SK-N-SH (cell line): Measurements from ENCODE around the gene HES2. TPM values are rescaled to one million over a fixed set of nuclear protein-coding genes. Genes with fewer than 3 reads are reported as not detected.

Source experiments
- CTCF ChIA-PET: fragments of 300-600, 350-600 bp; formaldehyde crosslinking; extraction: SDS; loops from one replicate; lab custom pipeline; 2021; lab: Yijun Ruan, JAX
- POLR2A ChIA-PET: fragments of 350-600 bp; sonication (Branson Sonifier 250); formaldehyde crosslinking; extraction: SDS; loops from one replicate; lab custom pipeline; 2020; ENCODE audit warnings: antibody characterized with exemption, inconsistent platforms; lab: Yijun Ruan, JAX
- DNase-seq: peaks from one replicate; pipeline ENCODE4 v3.0.0; 2012
- H2AFZ ChIP-seq: fragments of 200-600 bp; sonication (generic); 2 replicates; pipeline ENCODE4 v1.8.1; 2016; ENCODE audit warnings: antibody characterized with exemption, mild to moderate bottlenecking, low read depth
- H3F3A ChIP-seq: fragments of 200-600 bp; sonication (generic); replicated peaks from 2 replicates; pipeline ENCODE3; 2016; ENCODE audit warnings: antibody characterized with exemption, mild to moderate bottlenecking; ENCODE audit not compliant: insufficient read depth
- H3K27ac ChIP-seq, 2 experiments: fragments of 200-500 bp in 1 of 2; fragments of 200-600 bp in 1 of 2; sonication (Bioruptor generic) in 1 of 2; sonication (generic), shearing (Covaris generic) in 1 of 2; 2 replicates each; pipeline versions ENCODE4 v1.5.1 to v1.6.1; 2014 to 2016; ENCODE audit warnings: low read depth in 2 of 2, inconsistent platforms in 1 of 2, low read length in 1 of 2, mild to moderate bottlenecking in 1 of 2, mixed read lengths in 1 of 2
- H3K27me3 ChIP-seq: fragments of 200-600 bp; sonication (generic), shearing (Covaris generic); 2 replicates; pipeline ENCODE4 v1.6.1; 2016; ENCODE audit warnings: mixed run types; ENCODE audit not compliant: insufficient read depth
- H3K36me3 ChIP-seq, 2 experiments: fragments of 200-500 bp in 1 of 2; fragments of 200-600 bp in 1 of 2; sonication (Bioruptor generic) in 1 of 2; sonication (generic) in 1 of 2; replicated peaks in 1 of 2; 2 replicates each; pipeline versions ENCODE3 to v1.5.1; 2014 to 2016; ENCODE audit warnings: low read length in 1 of 2, mild to moderate bottlenecking in 1 of 2; ENCODE audit not compliant: insufficient read depth in 2 of 2, control insufficient read depth in 1 of 2
- H3K4me1 ChIP-seq, 2 experiments: fragments of 200-500 bp in 1 of 2; fragments of 200-600 bp in 1 of 2; sonication (Bioruptor generic) in 1 of 2; sonication (generic), shearing (Covaris generic) in 1 of 2; 2 replicates each; pipeline versions ENCODE4 v1.5.1 to v1.6.1; 2014 to 2016; ENCODE audit warnings: low read depth in 1 of 2, low read length in 1 of 2, mixed run types in 1 of 2; ENCODE audit not compliant: insufficient read depth in 2 of 2, control insufficient read depth in 1 of 2
- H3K4me2 ChIP-seq: fragments of 200-600 bp; sonication (generic), shearing (Covaris generic); 2 replicates; pipeline ENCODE4 v1.6.1; 2017; ENCODE audit warnings: mixed run types
- H3K4me3 ChIP-seq, 2 experiments: fragments of 200-500 bp in 1 of 2; fragments of 200-600 bp in 1 of 2; sonication (Bioruptor generic) in 1 of 2; sonication (generic), shearing (Covaris generic) in 1 of 2; 2 replicates each; pipeline versions ENCODE4 v1.5.1 to v1.8.1; 2014 to 2016; ENCODE audit warnings: low read depth in 2 of 2, inconsistent platforms in 1 of 2, low read length in 1 of 2, mild to moderate bottlenecking in 1 of 2, mixed read lengths in 1 of 2, moderate library complexity in 1 of 2
- H3K79me2 ChIP-seq: fragments of 200-600 bp; sonication (generic); 2 replicates; pipeline ENCODE4 v1.8.1; 2017; ENCODE audit warnings: mild to moderate bottlenecking; ENCODE audit not compliant: insufficient read depth
- H3K9ac ChIP-seq: fragments of 200-600 bp; sonication (generic); 2 replicates; pipeline ENCODE4 v1.6.1; 2017; ENCODE audit warnings: mixed run types
- H3K9me2 ChIP-seq: fragments of 200-600 bp; sonication (generic); 2 replicates; pipeline ENCODE4 v1.6.1; 2017; ENCODE audit warnings: mixed run types
- H3K9me3 ChIP-seq: fragments of 200-600 bp; sonication (generic); 2 replicates; pipeline ENCODE4 v1.6.1; 2017; ENCODE audit warnings: mixed run types, mild to moderate bottlenecking, moderate library complexity
- H4K20me1 ChIP-seq: fragments of 200-600 bp; sonication (generic); 2 replicates; pipeline ENCODE4 v1.6.1; 2017; ENCODE audit warnings: mild to moderate bottlenecking, mixed run types; ENCODE audit not compliant: insufficient read depth
- CHD2 ChIP-seq: fragments of 150-350 bp; IDR thresholded peaks from 2 replicates; pipeline ENCODE4 v1.6.1; 2018; ENCODE audit warnings: low read length; ENCODE audit not compliant: partially characterized antibody
- EP300 ChIP-seq, 2 experiments: IDR thresholded peaks; 2 replicates each; pipeline versions ENCODE4 v1.4.0 to v1.6.1; 2012; ENCODE audit warnings: borderline replicate concordance in 1 of 2, low read depth in 1 of 2, low read length in 1 of 2
- FOSL2 ChIP-seq: IDR thresholded peaks from 2 replicates; pipeline ENCODE4 v1.4.0; 2012; ENCODE audit warnings: low read depth, mild to moderate bottlenecking, moderate library complexity, borderline replicate concordance
- GATA2 ChIP-seq: sonication (generic); formaldehyde crosslinking; IDR thresholded peaks from 2 replicates; pipeline ENCODE4 v1.5.0; 2020; ENCODE audit warnings: mild to moderate bottlenecking, missing genetic modification reagents
- NFIC ChIP-seq: IDR thresholded peaks from 2 replicates; pipeline ENCODE4 v1.4.0; 2012; ENCODE audit warnings: borderline replicate concordance
- TEAD4 ChIP-seq: IDR thresholded peaks from 2 replicates; pipeline ENCODE4 v1.4.0; 2012; ENCODE audit warnings: mild to moderate bottlenecking, borderline replicate concordance; ENCODE audit not compliant: insufficient read depth
- WGBS: methylation state at CpG from one replicate; pipeline ENCODE4 v1.1.6; 2017; ENCODE audit warnings: low lambda C conversion rate; 5-methylcytosine and 5-hydroxymethylcytosine counted together
- polyA plus RNA-seq, 3 experiments: library from polyadenylated mRNA; depleted of rRNA; stranded (reverse); fragments of >200 nt; gene quantifications; 2 replicates each; pipeline ENCODE4 v1.2.3, GENCODE V29; 2012
- TF ChIP-seq, protein P1 (sequence below): fragments of 150-350 bp; IDR thresholded peaks from 2 replicates; pipeline ENCODE4 v1.6.1; 2017; ENCODE audit warnings: antibody characterized with exemption, low read length, low read depth, borderline replicate concordance
- TF ChIP-seq, protein P2 (sequence below): IDR thresholded peaks from 2 replicates; pipeline ENCODE4; 2012
- TF ChIP-seq, protein P3 (sequence below): IDR thresholded peaks from 2 replicates; pipeline ENCODE4 v1.4.0; 2012; ENCODE audit warnings: low read depth, borderline replicate concordance
- TF ChIP-seq, protein P4 (sequence below): IDR thresholded peaks from 2 replicates; pipeline ENCODE4 v1.6.1; 2012; ENCODE audit warnings: mild to moderate bottlenecking, low read depth, low read length, moderate library complexity
- TF ChIP-seq, protein P5 (sequence below): IDR thresholded peaks from 2 replicates; pipeline ENCODE4 v1.4.0; 2012; ENCODE audit warnings: low read depth

The HES2 gene
- polyA plus RNA-seq, 1 of the 3 experiments (the other 2 are of a cell fraction): 0.03 TPM

DNA sequence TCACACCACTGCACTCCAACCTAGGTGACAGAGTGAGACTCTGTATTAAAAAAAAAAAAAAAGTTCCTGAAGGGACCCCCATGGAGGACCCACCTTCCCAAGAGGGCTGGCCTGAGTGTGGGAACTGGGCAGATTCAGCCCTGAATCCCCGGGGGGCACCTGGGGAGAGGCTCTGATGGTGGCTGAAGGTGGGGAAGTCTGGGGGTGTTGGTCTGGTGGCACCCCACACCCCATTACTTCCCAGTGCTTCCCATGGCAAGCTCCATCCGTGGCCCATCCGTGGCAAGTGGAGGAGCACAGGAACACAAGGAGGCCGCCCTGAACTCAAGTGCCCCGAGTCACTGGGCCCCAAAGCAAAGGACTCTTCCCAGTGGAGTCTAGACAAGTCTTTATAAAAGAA lies 47.0 kb upstream of the HES2 start:
- no peak overlapping the region for H3K4me2 ChIP-seq
- TF ChIP-seq, protein P1, sequence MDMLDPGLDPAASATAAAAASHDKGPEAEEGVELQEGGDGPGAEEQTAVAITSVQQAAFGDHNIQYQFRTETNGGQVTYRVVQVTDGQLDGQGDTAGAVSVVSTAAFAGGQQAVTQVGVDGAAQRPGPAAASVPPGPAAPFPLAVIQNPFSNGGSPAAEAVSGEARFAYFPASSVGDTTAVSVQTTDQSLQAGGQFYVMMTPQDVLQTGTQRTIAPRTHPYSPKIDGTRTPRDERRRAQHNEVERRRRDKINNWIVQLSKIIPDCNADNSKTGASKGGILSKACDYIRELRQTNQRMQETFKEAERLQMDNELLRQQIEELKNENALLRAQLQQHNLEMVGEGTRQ: no peak
- TF ChIP-seq, protein P2, sequence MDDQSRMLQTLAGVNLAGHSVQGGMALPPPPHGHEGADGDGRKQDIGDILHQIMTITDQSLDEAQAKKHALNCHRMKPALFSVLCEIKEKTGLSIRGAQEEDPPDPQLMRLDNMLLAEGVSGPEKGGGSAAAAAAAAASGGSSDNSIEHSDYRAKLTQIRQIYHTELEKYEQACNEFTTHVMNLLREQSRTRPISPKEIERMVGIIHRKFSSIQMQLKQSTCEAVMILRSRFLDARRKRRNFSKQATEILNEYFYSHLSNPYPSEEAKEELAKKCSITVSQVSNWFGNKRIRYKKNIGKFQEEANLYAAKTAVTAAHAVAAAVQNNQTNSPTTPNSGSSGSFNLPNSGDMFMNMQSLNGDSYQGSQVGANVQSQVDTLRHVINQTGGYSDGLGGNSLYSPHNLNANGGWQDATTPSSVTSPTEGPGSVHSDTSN: no peak
- TF ChIP-seq GATA2 (CRISPR knock-in tag) (no peak), NFIC (no peak)
- TF ChIP-seq, all 33 proteins: peak for 0
- no peaks in the 10 kb centered on the region for H3F3A ChIP-seq
- POLR2A ChIA-PET: no interaction called here
- H3K27ac ChIP-seq: no peak overlapping the region
- no peaks in the 10 kb centered on the region for H3K9me2 ChIP-seq
- WGBS: 86% methylated on average over 2 of the region's 5 CpGs
- H3K79me2 ChIP-seq: no peaks in the 10 kb centered on the region
- H2AFZ ChIP-seq: no peak overlapping the region
- no peak overlapping the region for H3K4me3 ChIP-seq
- no peaks in the 10 kb centered on the region for H3K4me1 ChIP-seq
- DNase-seq: no peak
- peaks cover 0 to 45% of the 10 kb centered on the region in 2 experiments for H3K36me3 ChIP-seq
- H3K9ac ChIP-seq: no peak overlapping the region
- no peaks in the 10 kb centered on the region for H4K20me1 ChIP-seq
- no peaks in the 10 kb centered on the region for H3K9me3 ChIP-seq
- CTCF ChIA-PET: interaction anchor here (0.9 to 4.2 kb wide), 4 partner anchors 10 to 53 kb away, joined by 3 to 12 read pairs (median 8); no protein-coding TSS in a partner anchor
- H3K27me3 ChIP-seq: no peaks in the 10 kb centered on the region

DNA sequence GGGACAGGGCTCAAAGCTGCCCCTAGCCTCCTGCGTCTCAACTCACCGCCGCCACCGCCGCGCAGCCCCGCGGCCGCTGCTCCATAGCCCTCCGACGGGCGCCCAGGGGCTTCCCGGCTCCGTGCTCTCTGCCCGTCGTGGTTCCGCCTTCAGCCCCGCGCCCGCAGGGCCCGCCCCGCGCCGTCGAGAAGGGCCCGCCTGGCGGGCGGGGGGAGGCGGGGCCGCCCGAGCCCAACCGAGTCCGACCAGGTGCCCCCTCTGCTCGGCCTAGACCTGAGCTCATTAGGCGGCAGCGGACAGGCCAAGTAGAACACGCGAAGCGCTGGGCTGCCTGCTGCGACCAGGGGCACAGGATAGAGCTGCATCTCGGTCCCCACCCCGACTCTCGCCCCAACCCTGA lies 46.3 kb upstream of the HES2 start, which contains the start of gene TNFRSF25:
TSS of gene TNFRSF25 (minus strand) at position 151 of the 400 bp plus-strand sequence. CDS start at position 85, 66 bp downstream.
- no peak within 1 kb of the TSS for H3K4me3 ChIP-seq
- no peaks in the 10 kb centered on the region for H3F3A ChIP-seq
- H3K36me3 ChIP-seq: peaks cover 0 to 41% of the 10 kb centered on the region in 2 experiments
- H3K9me3 ChIP-seq: no peaks in the 10 kb centered on the region
- no peak within 1 kb of the TSS for H2AFZ ChIP-seq
- no peaks in the 10 kb centered on the region for H3K79me2 ChIP-seq
- no peak for TF ChIP-seq CHD2
- TF ChIP-seq TEAD4: no peak
- no peak for TF ChIP-seq FOSL2
- TF ChIP-seq EP300 (IDR thresholded peaks at IDR 0.05; ENCODE audit: borderline replicate concordance in 1 of 2, low read depth in 1 of 2, low read length in 1 of 2): no peak
- TF ChIP-seq, protein P3, sequence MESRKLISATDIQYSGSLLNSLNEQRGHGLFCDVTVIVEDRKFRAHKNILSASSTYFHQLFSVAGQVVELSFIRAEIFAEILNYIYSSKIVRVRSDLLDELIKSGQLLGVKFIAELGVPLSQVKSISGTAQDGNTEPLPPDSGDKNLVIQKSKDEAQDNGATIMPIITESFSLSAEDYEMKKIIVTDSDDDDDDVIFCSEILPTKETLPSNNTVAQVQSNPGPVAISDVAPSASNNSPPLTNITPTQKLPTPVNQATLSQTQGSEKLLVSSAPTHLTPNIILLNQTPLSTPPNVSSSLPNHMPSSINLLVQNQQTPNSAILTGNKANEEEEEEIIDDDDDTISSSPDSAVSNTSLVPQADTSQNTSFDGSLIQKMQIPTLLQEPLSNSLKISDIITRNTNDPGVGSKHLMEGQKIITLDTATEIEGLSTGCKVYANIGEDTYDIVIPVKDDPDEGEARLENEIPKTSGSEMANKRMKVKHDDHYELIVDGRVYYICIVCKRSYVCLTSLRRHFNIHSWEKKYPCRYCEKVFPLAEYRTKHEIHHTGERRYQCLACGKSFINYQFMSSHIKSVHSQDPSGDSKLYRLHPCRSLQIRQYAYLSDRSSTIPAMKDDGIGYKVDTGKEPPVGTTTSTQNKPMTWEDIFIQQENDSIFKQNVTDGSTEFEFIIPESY: no peak
- TF ChIP-seq, protein P4, sequence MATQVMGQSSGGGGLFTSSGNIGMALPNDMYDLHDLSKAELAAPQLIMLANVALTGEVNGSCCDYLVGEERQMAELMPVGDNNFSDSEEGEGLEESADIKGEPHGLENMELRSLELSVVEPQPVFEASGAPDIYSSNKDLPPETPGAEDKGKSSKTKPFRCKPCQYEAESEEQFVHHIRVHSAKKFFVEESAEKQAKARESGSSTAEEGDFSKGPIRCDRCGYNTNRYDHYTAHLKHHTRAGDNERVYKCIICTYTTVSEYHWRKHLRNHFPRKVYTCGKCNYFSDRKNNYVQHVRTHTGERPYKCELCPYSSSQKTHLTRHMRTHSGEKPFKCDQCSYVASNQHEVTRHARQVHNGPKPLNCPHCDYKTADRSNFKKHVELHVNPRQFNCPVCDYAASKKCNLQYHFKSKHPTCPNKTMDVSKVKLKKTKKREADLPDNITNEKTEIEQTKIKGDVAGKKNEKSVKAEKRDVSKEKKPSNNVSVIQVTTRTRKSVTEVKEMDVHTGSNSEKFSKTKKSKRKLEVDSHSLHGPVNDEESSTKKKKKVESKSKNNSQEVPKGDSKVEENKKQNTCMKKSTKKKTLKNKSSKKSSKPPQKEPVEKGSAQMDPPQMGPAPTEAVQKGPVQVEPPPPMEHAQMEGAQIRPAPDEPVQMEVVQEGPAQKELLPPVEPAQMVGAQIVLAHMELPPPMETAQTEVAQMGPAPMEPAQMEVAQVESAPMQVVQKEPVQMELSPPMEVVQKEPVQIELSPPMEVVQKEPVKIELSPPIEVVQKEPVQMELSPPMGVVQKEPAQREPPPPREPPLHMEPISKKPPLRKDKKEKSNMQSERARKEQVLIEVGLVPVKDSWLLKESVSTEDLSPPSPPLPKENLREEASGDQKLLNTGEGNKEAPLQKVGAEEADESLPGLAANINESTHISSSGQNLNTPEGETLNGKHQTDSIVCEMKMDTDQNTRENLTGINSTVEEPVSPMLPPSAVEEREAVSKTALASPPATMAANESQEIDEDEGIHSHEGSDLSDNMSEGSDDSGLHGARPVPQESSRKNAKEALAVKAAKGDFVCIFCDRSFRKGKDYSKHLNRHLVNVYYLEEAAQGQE: no peak
- TF ChIP-seq, protein P5, sequence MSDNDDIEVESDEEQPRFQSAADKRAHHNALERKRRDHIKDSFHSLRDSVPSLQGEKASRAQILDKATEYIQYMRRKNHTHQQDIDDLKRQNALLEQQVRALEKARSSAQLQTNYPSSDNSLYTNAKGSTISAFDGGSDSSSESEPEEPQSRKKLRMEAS: no peak
- no peaks in the 10 kb centered on the region for H3K4me1 ChIP-seq
- H3K27me3 ChIP-seq: no peaks in the 10 kb centered on the region
- CTCF ChIA-PET: interaction anchor here (1.0 to 4.2 kb wide), 3 partner anchors 9 to 53 kb away, joined by 4 to 12 read pairs (median 4); no protein-coding TSS in a partner anchor
- H3K9ac ChIP-seq: no peak within 1 kb of the TSS
- no peak for DNase-seq
- H3K4me2 ChIP-seq: no peak within 1 kb of the TSS
- no peak within 1 kb of the TSS for H3K27ac ChIP-seq
- no peaks in the 10 kb centered on the region for H4K20me1 ChIP-seq
- POLR2A ChIA-PET: no interaction called here
- 98% methylated on average over 15 of the region's 43 CpGs for WGBS
- no peaks in the 10 kb centered on the region for H3K9me2 ChIP-seq
